Mucosa of rectum (tissue), 2 donors: ENCODE results near the gene ITPR2.

Source experiments
- H3K27ac ChIP-seq, 2 donors: one replicate each; pipeline ENCODE4 v1.7.0; 2013; ENCODE audit warnings: inconsistent platforms in 2 of 2, low read depth in 2 of 2, low read length in 2 of 2
- H3K27me3 ChIP-seq, 2 donors: one replicate each; pipeline ENCODE4 v1.7.0; 2013; ENCODE audit warnings: low read length in 2 of 2; ENCODE audit not compliant: control insufficient read depth in 2 of 2, insufficient read depth in 2 of 2
- H3K36me3 ChIP-seq, 2 donors: one replicate each; pipeline ENCODE4 v1.7.0; 2013; ENCODE audit warnings: low read length in 2 of 2; ENCODE audit not compliant: control insufficient read depth in 2 of 2, insufficient read depth in 2 of 2
- H3K4me1 ChIP-seq, 2 donors: one replicate each; pipeline ENCODE4 v1.7.0; 2013; ENCODE audit warnings: low read length in 2 of 2, mild to moderate bottlenecking in 1 of 2; ENCODE audit not compliant: control insufficient read depth in 2 of 2, insufficient read depth in 2 of 2
- H3K4me3 ChIP-seq, 2 donors: one replicate each; pipeline ENCODE4 v1.7.0; 2013; ENCODE audit warnings: low read length in 2 of 2
- H3K9ac ChIP-seq, 2 donors: one replicate each; pipeline ENCODE4 v1.7.0; 2013; ENCODE audit warnings: low read length in 2 of 2, low read depth in 1 of 2, mild to moderate bottlenecking in 1 of 2
- H3K9me3 ChIP-seq, 2 donors: one replicate each; pipeline ENCODE4 v1.7.0; 2013; ENCODE audit warnings: low read length in 2 of 2; ENCODE audit not compliant: control insufficient read depth in 2 of 2
- donor health status: healthy.
- donor health status: Normal muscosa, but diverticular disease.

ITPR2 gene

GRCh38 chr12:26346736-26347135, 486.3 kb downstream of the ITPR2 start:
- Histone ChIP-seq H3K36me3 (no peaks in the 10 kb centered on the region), H3K9ac (no peak overlapping the region), H3K27me3 (no peaks in the 10 kb centered on the region), H3K27ac (no peak overlapping the region), H3K4me3 (no peak overlapping the region), H3K9me3 (no peaks in the 10 kb centered on the region), H3K4me1 (no peaks in the 10 kb centered on the region)

- H3K27me3 ChIP-seq, result no peaks in the 10 kb centered on the region
- no peak overlapping the region for H3K4me3 ChIP-seq
- H3K36me3 ChIP-seq, result no peaks in the 10 kb centered on the region
- no peaks in the 10 kb centered on the region for H3K9me3 ChIP-seq
- H3K27ac ChIP-seq, result no peak overlapping the region
- H3K4me1 ChIP-seq, result no peaks in the 10 kb centered on the region
- no peak overlapping the region for H3K9ac ChIP-seq
These were observed 487.5 kb downstream of the ITPR2 start for GRCh38 chr12:26345471-26346003.

- Histone ChIP-seq H3K9ac (no peak overlapping the region), H3K27me3 (no peaks in the 10 kb centered on the region), H3K9me3 (no peaks in the 10 kb centered on the region), H3K27ac (no peak overlapping the region), H3K4me1 (no peaks in the 10 kb centered on the region), H3K36me3 (peaks cover 0 to 5% of the 10 kb centered on the region in 2 donors), H3K4me3 (no peak overlapping the region)
These were observed 491.5 kb downstream of the ITPR2 start for GRCh38 chr12:26341491-26341890.

GRCh38 chr12:26340649-26341048, 492.3 kb downstream of the ITPR2 start:
- H3K36me3 ChIP-seq, result peaks cover 0 to 5% of the 10 kb centered on the region in 2 donors
- H3K9ac ChIP-seq, result no peak overlapping the region
- H3K4me3 ChIP-seq, result no peak overlapping the region
- no peak overlapping the region for H3K27ac ChIP-seq
- H3K9me3 ChIP-seq, result no peaks in the 10 kb centered on the region
- H3K4me1 ChIP-seq, result no peaks in the 10 kb centered on the region
- no peaks in the 10 kb centered on the region for H3K27me3 ChIP-seq

- Histone ChIP-seq H3K27me3 (no peaks in the 10 kb centered on the region), H3K27ac (no peak overlapping the region), H3K9ac (no peak overlapping the region), H3K4me1 (no peaks in the 10 kb centered on the region), H3K4me3 (no peak overlapping the region), H3K36me3 (peaks cover 0 to 5% of the 10 kb centered on the region in 2 donors), H3K9me3 (no peaks in the 10 kb centered on the region)
These were observed 493.0 kb downstream of the ITPR2 start for GRCh38 chr12:26339976-26340375.

- peaks cover 0 to 5% of the 10 kb centered on the region in 2 donors for H3K36me3 ChIP-seq
- no peaks in the 10 kb centered on the region for H3K27me3 ChIP-seq
- no peak overlapping the region for H3K9ac ChIP-seq
- no peaks in the 10 kb centered on the region for H3K4me1 ChIP-seq
- no peaks in the 10 kb centered on the region for H3K9me3 ChIP-seq
- H3K27ac ChIP-seq, result no peak overlapping the region
- H3K4me3 ChIP-seq, result no peak overlapping the region
These were observed 494.1 kb downstream of the ITPR2 start for GRCh38 chr12:26338586-26339572.

- H3K36me3 ChIP-seq, result peaks cover 0 to 5% of the 10 kb centered on the region in 2 donors
- no peaks in the 10 kb centered on the region for H3K9me3 ChIP-seq
- no peak overlapping the region for H3K4me3 ChIP-seq
- H3K9ac ChIP-seq, result no peak overlapping the region
- H3K27me3 ChIP-seq, result no peaks in the 10 kb centered on the region
- H3K4me1 ChIP-seq, result no peaks in the 10 kb centered on the region
- H3K27ac ChIP-seq, result no peak overlapping the region
These were observed 497.3 kb downstream of the ITPR2 start for GRCh38 chr12:26335651-26336050.

GRCh38 chr12:26334621-26335124, 498.3 kb downstream of the ITPR2 start:
- H3K27me3 ChIP-seq, result no peaks in the 10 kb centered on the region
- H3K9me3 ChIP-seq, result no peaks in the 10 kb centered on the region
- H3K4me3 ChIP-seq, result no peak overlapping the region
- H3K27ac ChIP-seq, result no peak overlapping the region
- H3K36me3 ChIP-seq, result peaks cover 0 to 5% of the 10 kb centered on the region in 2 donors
- H3K9ac ChIP-seq, result no peak overlapping the region
- H3K4me1 ChIP-seq, result no peaks in the 10 kb centered on the region

- H3K9me3 ChIP-seq, result no peaks in the 10 kb centered on the region
- H3K4me1 ChIP-seq, result no peaks in the 10 kb centered on the region
- H3K27me3 ChIP-seq, result no peaks in the 10 kb centered on the region
- H3K9ac ChIP-seq, result no peak overlapping the region
- H3K36me3 ChIP-seq, result peaks cover 0 to 1% of the 10 kb centered on the region in 2 donors
- no peak overlapping the region for H3K4me3 ChIP-seq
- H3K27ac ChIP-seq, result no peak overlapping the region
These were observed 501.0 kb downstream of the ITPR2 start for GRCh38 chr12:26331960-26332359.

- Histone ChIP-seq H3K4me3 (no peak overlapping the region), H3K9me3 (no peaks in the 10 kb centered on the region), H3K9ac (no peak overlapping the region), H3K36me3 (no peaks in the 10 kb centered on the region), H3K27ac (no peak overlapping the region), H3K27me3 (no peaks in the 10 kb centered on the region), H3K4me1 (no peaks in the 10 kb centered on the region)
These were observed 501.9 kb downstream of the ITPR2 start for GRCh38 chr12:26331136-26331535.
